Lower lobe of right lung (tissue), 2 donors: ENCODE results near the gene FYN. TPM values are rescaled to one million over a fixed set of nuclear protein-coding genes. Genes with fewer than 3 reads are reported as not detected.

Experiments used
- ATAC-seq, 2 donors: fragments of 200-7000 bp; cut with Tn5 transposase; one replicate each; pipeline ENCODE4 v1.9.1; 2020 to 2022; ENCODE audit warnings: mild to moderate bottlenecking in 2 of 2, moderate library complexity in 2 of 2
- DNase-seq: peaks from one replicate; pipeline ENCODE4 v3.0.0-alpha.2; 2020
- H3K27ac ChIP-seq: fragments of 200-600 bp; one replicate; pipeline ENCODE4 v1.8.0; 2022
- H3K27me3 ChIP-seq: fragments of 200-600 bp; one replicate; pipeline ENCODE4 v1.8.0; 2022; ENCODE audit warnings: low read depth
- H3K36me3 ChIP-seq: fragments of 200-600 bp; one replicate; pipeline ENCODE4 v1.8.0; 2022; ENCODE audit warnings: mild to moderate bottlenecking
- H3K4me1 ChIP-seq: fragments of 200-600 bp; one replicate; pipeline ENCODE4 v1.8.0; 2022
- H3K4me3 ChIP-seq: fragments of 200-600 bp; one replicate; pipeline ENCODE4 v1.8.0; 2022; ENCODE audit warnings: mild to moderate bottlenecking
- H3K9me3 ChIP-seq: fragments of 200-600 bp; one replicate; pipeline ENCODE4 v1.8.0; 2022
- intact Hi-C: fragments of 100-400 bp; cut with DNase I; formaldehyde crosslinking; loops from one replicate; pipeline ENCODE4 v1.11.0; 2022
- total RNA-seq: library from RNA; stranded (reverse); fragmentation: NEBNext Ultra II Directional; extraction: Animal tissue kit (Norgen Biotek cat#: 25700); gene quantifications from one replicate; pipeline ENCODE4 v1.2.1, GENCODE V29; 2021
- TF ChIP-seq, protein P1 (sequence below): fragments of 200-600 bp; IDR thresholded peaks from one replicate; pipeline ENCODE4 v1.8.0; 2022; ENCODE audit warnings: antibody characterized with exemption, mild to moderate bottlenecking
- donor health status: DM: no; HTN: yes; CAD: no; lungs with severe emphysema.

Gene FYN
- total RNA-seq, 1 donor from 2014 or later = 99.2 TPM

DNA sequence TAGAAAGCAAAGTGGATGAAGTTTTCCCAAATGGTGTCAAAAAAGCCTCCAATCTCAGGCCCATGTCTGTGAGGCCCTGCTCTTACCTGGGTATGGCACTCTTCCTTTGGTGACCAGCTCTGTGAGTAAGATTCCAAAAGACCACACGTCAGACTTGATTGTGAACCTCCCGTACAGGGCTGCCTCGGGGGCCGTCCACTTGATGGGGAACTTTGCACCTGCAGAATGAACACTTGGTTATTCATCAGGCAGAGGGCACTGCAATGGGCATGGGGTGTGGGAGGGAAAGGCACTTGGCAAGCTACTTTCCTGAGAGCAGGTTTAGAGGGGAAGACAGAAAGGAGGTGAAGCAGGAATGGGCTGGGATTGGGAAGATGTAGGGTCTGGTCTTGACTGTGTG, 198.8 kb downstream of the FYN start:
- H3K4me3 ChIP-seq = no peak overlapping the region
- H3K9me3 ChIP-seq = no peaks in the 10 kb centered on the region
- H3K27me3 ChIP-seq = no peaks in the 10 kb centered on the region
- TF ChIP-seq, protein P1, sequence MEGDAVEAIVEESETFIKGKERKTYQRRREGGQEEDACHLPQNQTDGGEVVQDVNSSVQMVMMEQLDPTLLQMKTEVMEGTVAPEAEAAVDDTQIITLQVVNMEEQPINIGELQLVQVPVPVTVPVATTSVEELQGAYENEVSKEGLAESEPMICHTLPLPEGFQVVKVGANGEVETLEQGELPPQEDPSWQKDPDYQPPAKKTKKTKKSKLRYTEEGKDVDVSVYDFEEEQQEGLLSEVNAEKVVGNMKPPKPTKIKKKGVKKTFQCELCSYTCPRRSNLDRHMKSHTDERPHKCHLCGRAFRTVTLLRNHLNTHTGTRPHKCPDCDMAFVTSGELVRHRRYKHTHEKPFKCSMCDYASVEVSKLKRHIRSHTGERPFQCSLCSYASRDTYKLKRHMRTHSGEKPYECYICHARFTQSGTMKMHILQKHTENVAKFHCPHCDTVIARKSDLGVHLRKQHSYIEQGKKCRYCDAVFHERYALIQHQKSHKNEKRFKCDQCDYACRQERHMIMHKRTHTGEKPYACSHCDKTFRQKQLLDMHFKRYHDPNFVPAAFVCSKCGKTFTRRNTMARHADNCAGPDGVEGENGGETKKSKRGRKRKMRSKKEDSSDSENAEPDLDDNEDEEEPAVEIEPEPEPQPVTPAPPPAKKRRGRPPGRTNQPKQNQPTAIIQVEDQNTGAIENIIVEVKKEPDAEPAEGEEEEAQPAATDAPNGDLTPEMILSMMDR = no peak
- no peaks in the 10 kb centered on the region for H3K4me1 ChIP-seq
- ATAC-seq = no peak
- H3K36me3 ChIP-seq = peaks cover 81% of the 10 kb centered on the region
- DNase-seq = no peak
- no peak overlapping the region for H3K27ac ChIP-seq
- intact Hi-C loops = no loop called here

DNA sequence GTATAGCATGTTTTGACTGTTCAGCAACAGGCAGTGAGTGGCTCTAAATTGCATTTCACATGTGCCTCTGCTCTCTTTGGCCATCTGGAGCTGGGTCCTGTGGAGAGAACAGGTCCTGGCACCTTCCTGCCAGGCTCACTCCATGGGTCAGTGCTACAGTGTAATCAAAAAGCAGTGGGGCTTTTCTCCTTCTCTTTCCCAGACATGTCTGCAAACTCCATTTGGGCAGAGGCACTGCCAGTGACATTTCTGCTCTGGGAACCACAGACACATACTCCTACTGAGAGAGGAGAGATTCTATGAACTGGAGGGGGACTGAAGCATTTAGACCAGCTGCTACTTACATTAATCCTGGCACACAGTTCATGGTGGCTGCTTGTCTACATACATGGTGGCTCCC, 199.3 kb downstream of the FYN start:
- Histone ChIP-seq H3K36me3 (peaks cover 82% of the 10 kb centered on the region), H3K27ac (no peak overlapping the region), H3K4me3 (no peak overlapping the region), H3K4me1 (no peaks in the 10 kb centered on the region), H3K9me3 (no peaks in the 10 kb centered on the region), H3K27me3 (no peaks in the 10 kb centered on the region)
- TF ChIP-seq, protein P1 = no peak
- ATAC-seq = no peak
- intact Hi-C loops = no loop called here
- no peak for DNase-seq

GRCh38 chr6:111673532-111673931, 199.7 kb downstream of the FYN start:
- TF ChIP-seq, protein P1 = no peak
- H3K9me3 ChIP-seq = no peaks in the 10 kb centered on the region
- H3K4me3 ChIP-seq = no peak overlapping the region
- no peaks in the 10 kb centered on the region for H3K27me3 ChIP-seq
- no peaks in the 10 kb centered on the region for H3K4me1 ChIP-seq
- intact Hi-C loops = no loop called here
- H3K36me3 ChIP-seq = peaks cover 79% of the 10 kb centered on the region
- H3K27ac ChIP-seq = no peak overlapping the region
- no peak for ATAC-seq
- DNase-seq = no peak

DNA sequence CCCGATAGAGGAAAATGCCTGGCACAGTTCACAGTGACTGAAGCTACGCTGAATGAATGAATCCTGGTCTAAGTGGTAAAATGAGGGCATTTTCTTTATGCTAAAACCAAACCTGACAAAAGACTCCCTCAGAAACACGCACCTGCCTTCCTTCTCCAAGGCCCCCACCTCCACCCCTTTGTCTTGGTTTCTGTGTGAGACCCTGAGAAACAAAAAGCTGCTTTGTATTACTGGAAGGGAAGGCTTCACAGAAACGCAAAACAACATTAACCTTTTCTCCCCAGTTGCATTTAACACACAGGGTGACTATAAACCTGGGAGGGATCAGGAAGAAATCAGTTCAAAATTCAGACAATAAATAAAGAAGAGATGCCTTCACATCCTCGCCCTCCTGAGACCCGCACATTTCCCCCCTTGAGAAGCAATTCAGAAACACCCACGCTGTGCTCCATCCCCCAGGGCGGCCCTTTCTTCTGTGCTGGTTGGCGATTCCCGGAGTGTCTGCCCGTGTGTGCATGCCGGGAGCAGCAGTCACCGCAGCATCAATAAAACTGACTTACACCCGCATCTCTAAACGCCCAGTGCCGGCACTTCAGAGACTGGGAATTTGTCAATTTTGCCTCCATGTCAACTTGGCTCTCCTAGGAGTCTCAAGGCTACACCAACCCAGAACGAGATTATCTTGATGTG, 200.3 kb downstream of the FYN start:
- Histone ChIP-seq H3K4me1 (peaks cover 2% of the 10 kb centered on the region), H3K9me3 (no peaks in the 10 kb centered on the region), H3K4me3 (no peak overlapping the region), H3K27ac (no peak overlapping the region), H3K36me3 (peaks cover 74% of the 10 kb centered on the region), H3K27me3 (no peaks in the 10 kb centered on the region)
- DNase-seq (no peak), ATAC-seq (no peak)
- TF ChIP-seq, protein P1 = no peak
- intact Hi-C loops = no loop called here

DNA sequence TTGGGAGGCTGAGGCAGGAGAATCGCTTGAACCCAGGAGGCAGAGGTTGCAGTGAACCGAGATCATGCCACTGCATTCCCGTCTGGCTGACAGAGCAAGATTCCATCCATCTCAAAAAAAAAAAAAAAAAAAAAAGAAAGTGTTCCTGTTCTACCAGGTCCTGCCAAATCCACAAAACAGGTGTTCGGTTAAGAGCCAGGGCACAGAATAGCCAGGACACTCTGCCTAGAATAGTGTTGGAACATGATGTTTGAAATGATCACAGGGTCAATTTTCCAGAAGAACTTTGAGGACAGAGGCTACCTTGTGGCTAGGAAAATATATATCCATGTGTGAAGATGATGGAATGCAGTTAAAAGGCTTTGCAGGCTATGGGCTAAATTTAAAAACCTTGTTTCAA, 203.9 kb downstream of the FYN start:
- no peak overlapping the region for H3K4me3 ChIP-seq
- no peaks in the 10 kb centered on the region for H3K9me3 ChIP-seq
- DNase-seq (no peak), ATAC-seq (no peak)
- peaks cover 27% of the 10 kb centered on the region for H3K4me1 ChIP-seq
- intact Hi-C loops = no loop called here
- no peak overlapping the region for H3K27ac ChIP-seq
- TF ChIP-seq, protein P1 = no peak
- no peaks in the 10 kb centered on the region for H3K27me3 ChIP-seq
- peaks cover 50% of the 10 kb centered on the region for H3K36me3 ChIP-seq
